HG02852 (cell line): Measurements from ENCODE around the gene PTS.

Source experiments
- ATAC-seq: cut with Tn5 transposase; IDR thresholded peaks from one replicate; pipeline ENCODE4 v1.9.1; 2021; ENCODE audit warnings: mild to moderate bottlenecking, moderate library complexity; ENCODE audit not compliant: unreplicated experiment

Gene PTS

DNA sequence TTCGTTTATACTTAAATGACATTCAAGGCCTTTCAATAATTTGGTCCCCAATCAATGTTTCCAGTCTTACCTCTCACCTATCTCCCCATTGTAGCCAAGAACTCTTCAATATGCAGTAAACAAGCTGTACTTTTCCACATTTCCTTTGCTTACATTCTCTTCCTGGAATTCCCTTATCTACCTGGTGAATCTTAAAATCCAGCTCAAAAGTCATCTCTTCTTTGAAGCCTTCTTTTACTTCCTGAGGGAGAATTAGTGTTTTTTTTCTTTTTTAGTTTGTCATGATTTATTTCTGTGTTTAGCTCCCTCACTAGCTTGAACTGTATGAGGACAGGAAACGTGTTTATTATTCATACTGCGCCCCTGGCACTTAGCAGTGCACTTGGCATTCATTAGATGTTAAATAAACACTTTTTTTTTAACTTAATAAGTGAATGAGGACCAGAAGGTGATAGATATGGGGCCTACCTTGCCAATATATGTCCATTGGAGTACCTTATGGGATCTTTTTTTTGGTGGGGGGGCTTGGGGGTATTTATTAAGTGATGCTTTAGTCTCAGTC lies 4.9 kb upstream of the PTS start:
- no peak for ATAC-seq

DNA sequence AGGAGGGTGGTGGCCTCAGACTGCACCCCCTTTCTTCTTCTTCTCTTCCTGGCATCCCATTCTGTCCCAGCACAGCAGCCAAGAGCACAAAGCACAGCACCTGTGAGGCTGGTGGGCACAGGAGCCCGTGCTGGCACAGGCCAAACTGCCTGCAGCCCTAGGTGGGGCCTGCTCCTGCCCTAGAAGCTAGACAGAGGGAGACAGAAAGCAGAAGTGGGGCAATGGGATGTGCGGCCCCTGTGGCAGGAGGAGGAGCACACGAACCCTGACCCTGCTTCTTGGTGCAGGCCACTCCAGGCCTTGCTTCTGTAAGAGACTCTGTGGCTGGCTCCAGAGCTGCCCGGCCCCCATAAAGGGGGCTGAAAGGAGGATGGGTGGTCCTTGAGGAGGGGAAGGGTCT lies 3.9 kb upstream of the PTS start:
- ATAC-seq, result no peak

GRCh38 chr11:112223121-112223520 lies 3.1 kb upstream of the PTS start:
- no peak for ATAC-seq

GRCh38 chr11:112223754-112224532 lies 2.3 kb upstream of the PTS start:
- no peak for ATAC-seq

DNA sequence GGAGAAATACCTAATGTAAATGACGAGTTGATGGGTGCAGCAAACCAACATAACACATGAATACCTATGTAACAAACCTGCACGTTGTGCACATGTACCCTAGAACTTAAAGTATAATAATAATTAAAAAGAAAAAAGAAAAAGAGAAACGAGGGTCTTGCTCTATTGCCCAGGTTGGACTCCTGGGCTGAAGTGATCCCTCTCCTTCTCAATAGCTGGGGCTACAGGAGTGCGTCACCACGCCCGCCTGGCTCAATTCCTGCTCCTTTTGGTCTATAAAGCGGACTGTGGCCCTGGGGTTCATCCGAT lies 521 bp upstream of the PTS start:
- ATAC-seq, result no peak

DNA sequence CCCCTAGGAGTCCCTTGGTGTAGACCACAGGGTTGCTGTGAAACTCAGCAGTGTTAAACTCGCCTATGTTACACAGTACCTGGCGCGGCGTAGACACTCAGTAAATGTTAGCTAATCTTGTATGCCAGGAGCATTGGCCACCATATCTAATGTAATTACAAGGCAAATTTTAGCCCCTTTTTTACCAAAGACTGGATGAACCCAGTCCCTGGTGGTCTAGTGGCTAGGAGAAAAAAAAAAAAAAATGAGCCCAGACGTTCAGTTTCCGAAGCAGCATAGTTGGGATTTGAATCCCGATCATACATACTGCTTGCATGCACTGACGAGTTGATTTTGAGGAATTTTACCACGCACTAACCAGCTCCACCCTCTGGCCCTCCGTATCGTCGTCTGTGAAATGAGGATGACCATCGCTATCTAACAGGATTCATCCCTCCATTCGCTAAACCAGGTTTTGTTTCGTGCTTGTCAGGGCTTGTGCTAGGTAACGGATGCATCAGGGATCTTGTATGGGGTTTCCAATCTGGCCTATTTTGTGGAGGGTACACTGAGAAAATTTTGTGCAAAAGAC lies 688 bp downstream of the PTS start:
- ATAC-seq, result peak; percentile 51

GRCh38 chr11:112227471-112227870 lies 1.2 kb downstream of the PTS start:
- no peak for ATAC-seq

- ATAC-seq, result no peak
Observed at GRCh38 chr11:112228706-112229105, 2.5 kb downstream of the PTS start.

GRCh38 chr11:112229159-112229558 lies 2.9 kb downstream of the PTS start:
- ATAC-seq, result no peak

- no peak for ATAC-seq
Observed at GRCh38 chr11:112229746-112230433, 3.7 kb downstream of the PTS start.

DNA sequence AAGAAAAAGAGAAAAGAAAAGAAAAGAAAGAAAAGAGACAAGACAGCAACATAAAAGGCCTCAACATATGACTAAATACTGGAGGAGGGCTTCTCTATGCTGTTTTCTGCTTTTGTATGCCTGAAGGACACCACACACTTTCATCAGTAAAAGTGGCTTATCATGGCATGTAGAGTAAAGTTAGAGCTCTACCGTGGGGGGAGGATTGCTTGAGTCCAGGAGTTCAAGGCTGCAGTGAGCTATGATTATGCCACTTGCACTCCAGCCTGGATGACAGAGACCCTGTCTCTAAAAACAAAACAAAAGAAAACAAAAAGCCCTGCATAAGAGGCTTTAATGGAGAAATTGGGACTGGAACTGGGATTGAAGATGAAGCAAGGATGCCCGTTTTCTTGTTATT lies 5.7 kb downstream of the PTS start:
- ATAC-seq, result no peak

DNA sequence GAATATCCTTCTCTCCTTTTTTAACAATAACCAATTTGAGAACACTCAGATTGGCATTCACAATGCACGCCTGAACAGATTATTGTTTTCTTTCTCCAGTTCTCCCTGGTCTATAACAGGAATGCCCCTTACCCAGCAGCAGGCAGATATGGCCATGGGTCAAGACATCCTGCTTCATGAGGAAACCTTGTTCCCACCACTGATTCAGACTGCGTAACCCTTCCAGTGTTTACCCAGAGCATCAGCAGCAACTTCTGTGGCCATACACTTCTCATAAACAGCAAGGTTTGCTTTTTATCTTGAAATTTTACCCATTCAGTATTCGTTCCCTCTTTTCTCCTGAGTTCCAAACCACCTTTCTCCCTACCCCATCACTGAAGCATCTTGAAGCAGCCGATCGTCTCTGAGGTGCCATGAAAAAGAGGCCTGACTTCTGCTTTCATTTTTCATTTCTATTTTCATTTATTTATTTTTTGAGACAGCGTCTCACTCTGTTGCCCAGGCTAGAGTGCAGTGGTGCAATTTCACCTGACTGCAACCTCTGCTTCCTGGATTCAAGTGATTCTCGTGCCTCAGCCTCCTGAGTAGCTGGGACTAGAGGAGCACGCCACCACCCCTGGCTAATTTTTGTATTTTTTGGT lies 9.6 kb downstream of the PTS start:
- peak; percentile 87 for ATAC-seq

GRCh38 chr11:112237451-112237850 lies 11.2 kb downstream of the PTS start:
- ATAC-seq, result no peak

DNA sequence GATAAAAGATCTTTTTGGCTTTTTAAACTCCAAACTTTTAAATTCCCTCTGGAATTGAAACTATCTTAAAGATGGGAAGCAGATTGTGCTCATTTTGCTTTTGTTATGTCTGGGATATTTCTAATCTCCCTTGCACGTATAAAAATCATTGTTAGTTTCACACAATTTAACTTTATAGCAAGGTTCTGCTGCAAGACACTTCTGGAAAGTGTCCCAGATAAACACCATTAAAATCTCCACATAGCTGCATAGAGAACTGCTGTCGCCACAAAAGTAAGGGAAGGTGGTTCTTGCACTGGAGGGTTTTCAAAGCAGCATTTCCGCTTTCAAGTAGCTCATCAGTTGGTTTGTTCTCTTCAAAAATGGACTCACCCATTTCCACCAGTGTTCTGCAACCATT lies 11.8 kb downstream of the PTS start:
- no peak for ATAC-seq

GRCh38 chr11:112241486-112241885 lies 15.3 kb downstream of the PTS start:
- no peak for ATAC-seq

GRCh38 chr11:112247201-112247600 lies 21.0 kb downstream of the PTS start:
- no peak for ATAC-seq

DNA sequence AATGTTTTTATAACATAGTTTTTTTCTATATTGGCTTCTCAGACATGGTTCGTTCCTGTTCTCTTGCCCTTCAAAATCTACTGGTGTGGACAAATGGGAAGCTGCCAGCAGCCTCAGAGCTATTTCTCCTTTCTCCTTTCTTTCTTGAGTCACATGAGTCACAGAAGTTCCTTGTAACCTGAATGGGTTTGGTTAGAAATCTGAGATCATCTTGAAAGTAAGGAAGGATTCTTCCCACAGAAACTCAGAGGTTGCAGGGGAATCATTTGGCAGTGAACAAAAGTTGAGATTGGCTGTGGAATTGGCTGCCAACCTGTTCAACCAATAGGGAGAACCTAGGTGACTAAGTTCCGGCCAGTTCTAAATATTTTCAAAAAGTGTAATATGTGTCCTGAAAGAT lies 22.0 kb downstream of the PTS start:
- ATAC-seq, result no peak

DNA sequence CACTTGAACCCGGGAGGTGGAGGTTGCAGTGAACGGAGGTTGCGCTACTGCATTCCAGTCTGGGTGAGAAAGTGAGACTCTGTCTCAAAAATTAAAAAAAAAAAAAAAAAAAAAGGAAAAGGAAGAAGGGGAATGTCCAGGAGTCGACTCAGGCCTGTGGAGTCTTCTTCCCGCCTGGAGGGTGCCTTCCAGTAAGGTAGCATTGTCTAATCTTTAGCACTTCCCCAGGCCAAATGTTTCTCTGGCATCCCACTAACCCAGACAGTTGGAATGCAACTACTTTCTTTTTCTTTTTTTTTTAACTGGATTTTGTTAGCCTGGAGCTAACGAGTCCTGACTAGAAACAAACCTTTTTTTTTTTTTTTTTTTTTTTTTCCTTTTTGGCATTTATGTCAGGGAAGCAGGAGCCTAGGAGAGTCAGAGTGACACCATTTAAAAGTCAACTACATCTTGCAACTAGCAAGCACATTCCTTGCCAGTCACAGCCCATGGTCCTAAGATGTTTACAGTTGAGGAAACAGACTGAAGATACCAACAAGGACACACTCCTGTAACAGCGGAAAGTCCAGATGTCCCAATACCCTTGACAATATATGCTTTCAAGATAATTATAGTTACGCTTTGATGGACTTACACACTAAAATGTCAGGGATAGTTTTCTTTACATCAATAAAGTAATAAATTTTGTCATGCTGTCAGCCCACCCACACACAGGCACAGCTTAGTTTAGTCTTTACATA lies 23.8 kb downstream of the PTS start:
- no peak for ATAC-seq

DNA sequence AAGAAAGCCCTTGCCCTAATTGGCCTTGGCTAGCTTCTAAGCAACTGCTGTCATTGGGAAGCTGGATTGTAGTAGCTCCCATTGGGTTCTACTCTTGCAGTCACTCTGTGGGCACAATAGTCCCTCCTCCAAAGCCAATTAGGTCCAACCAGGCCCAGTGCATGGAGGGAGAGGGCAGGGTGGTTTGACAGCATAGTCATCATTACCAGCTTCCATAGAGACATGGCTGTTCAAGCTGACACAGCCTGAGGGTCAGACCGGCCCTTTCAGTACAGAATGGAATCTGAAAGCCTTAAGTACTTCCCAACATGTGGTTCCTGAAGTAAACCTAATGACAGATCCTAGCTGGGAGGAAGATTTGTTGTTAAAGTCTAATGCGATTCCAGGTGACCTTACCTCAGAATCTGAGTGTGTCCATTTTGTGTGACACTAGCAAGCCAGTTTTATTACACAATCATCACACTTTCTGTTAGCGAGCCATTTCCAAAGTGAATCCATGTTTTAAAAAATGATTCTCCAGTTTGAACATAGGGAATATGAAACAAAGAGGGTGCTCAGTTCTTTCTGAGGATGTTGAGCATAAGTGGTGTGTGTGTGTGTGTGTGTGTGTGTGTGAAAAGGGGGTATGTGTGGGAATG lies 27.5 kb downstream of the PTS start:
- no peak for ATAC-seq

DNA sequence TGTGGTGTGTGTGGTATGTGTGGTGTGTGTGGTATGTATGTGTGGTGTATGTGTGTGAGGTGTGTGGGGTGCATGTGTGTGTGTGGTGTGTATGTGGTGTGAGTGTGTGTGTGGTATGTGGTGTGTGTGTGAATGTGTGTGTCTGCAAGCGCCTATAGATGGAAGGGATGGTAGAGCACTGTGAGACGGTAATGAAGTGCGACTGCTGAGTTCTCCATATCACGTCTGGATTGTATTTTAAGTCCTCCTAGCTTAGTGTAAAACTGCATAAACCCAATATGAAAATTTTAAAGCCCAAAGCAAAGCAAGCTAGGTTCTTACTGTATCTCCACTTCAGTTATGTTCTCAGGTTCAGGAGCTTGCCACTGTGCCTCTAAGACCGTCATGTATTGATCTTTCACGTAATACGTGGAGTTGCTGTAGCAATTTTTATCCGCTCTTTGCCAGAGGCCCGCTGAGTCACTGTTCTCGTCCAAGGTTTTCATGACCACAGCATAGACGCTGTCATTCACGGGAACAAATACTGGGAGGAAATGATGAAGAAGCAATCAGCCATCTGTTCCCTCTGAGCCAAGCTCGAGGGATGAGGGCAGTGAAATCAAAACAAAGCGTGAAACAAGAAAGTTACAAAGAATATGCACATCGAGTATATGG lies 29.0 kb downstream of the PTS start:
- ATAC-seq, result no peak
